ENCODE data around the gene CTXN2.

DNA sequence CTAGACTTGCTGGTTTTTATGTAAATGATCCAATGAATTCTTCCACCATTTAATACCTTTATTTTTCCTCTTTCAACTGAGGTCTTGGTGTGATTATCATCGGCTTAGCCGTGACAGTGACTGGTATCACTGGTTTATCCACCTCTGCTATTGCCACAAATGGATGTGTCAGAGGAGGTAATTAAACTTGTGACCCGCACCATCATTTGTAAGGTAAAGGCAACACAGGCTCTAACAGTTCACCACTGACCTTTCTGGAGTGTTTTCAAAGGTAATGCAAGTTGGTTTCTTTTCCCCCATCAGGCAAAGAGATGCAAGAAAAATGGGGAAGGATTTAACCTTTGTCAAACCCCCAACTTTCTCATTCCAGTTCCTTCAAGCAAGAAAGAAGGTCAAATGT lies 34.3 kb downstream of the CTXN2 start:
- TF ChIP-seq, protein P1, sequence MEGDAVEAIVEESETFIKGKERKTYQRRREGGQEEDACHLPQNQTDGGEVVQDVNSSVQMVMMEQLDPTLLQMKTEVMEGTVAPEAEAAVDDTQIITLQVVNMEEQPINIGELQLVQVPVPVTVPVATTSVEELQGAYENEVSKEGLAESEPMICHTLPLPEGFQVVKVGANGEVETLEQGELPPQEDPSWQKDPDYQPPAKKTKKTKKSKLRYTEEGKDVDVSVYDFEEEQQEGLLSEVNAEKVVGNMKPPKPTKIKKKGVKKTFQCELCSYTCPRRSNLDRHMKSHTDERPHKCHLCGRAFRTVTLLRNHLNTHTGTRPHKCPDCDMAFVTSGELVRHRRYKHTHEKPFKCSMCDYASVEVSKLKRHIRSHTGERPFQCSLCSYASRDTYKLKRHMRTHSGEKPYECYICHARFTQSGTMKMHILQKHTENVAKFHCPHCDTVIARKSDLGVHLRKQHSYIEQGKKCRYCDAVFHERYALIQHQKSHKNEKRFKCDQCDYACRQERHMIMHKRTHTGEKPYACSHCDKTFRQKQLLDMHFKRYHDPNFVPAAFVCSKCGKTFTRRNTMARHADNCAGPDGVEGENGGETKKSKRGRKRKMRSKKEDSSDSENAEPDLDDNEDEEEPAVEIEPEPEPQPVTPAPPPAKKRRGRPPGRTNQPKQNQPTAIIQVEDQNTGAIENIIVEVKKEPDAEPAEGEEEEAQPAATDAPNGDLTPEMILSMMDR (IDR thresholded peaks at IDR 0.05 in 8 of 11, conservative IDR thresholded peaks at IDR 0.05 in 3 of 11): no peak
- TF ChIP-seq POLR2A (IDR thresholded peaks at IDR 0.05) (no peak), POLR2AphosphoS5 (IDR thresholded peaks at IDR 0.05) (no peak)

Data from spleen (tissue), 7 donors.